Activated CD8-positive, alpha-beta T cell treated with anti-CD3 and anti-CD28 coated beads for 36 hours (primary cell): ENCODE data around the gene ABCC8. TPM values are rescaled to one million over a fixed set of nuclear protein-coding genes. Genes with fewer than 3 reads are reported as not detected.

Experiments
- ATAC-seq: fragments of 200-7000 bp; cut with Tn5 transposase; one replicate; pipeline ENCODE4 v1.10.0; 2021; ENCODE audit warnings: mild to moderate bottlenecking, moderate library complexity
- CTCF ChIA-PET: fragments of 350-600 bp; sonication (Branson Sonifier 250); formaldehyde crosslinking; loops from one replicate; lab custom pipeline; 2021; ENCODE audit warnings: antibody characterized with exemption; lab: Charles Lee
- POLR2A ChIA-PET: fragments of 350-600 bp; sonication (Branson Sonifier 250); formaldehyde crosslinking; loops from one replicate; lab custom pipeline; 2021; ENCODE audit warnings: antibody characterized with exemption; lab: Charles Lee
- DNase-seq: peaks from one replicate; pipeline ENCODE4 v3.0.0-alpha.2; 2020
- H3K27ac Mint-ChIP-seq: one replicate; pipeline ENCODE4 v1.8.0; 2021; ENCODE audit warnings: mild to moderate bottlenecking, mixed read lengths
- H3K27me3 Mint-ChIP-seq: one replicate; pipeline ENCODE4 v1.8.0; 2021; ENCODE audit warnings: mixed read lengths
- H3K36me3 Mint-ChIP-seq: one replicate; pipeline ENCODE4 v1.8.0; 2021; ENCODE audit warnings: low read depth, mixed read lengths
- H3K4me1 Mint-ChIP-seq: one replicate; pipeline ENCODE4 v1.8.0; 2021; ENCODE audit warnings: low read depth, mixed read lengths
- H3K4me3 Mint-ChIP-seq: one replicate; pipeline ENCODE4 v1.8.0; 2021; ENCODE audit warnings: mild to moderate bottlenecking, moderate library complexity, mixed read lengths
- H3K9me3 Mint-ChIP-seq: one replicate; pipeline ENCODE4 v1.8.0; 2021; ENCODE audit warnings: mixed read lengths
- CTCF ChIP-seq: fragments of 200-600 bp; IDR thresholded peaks from one replicate; pipeline ENCODE4 v1.8.0; 2022; ENCODE audit warnings: antibody characterized with exemption, mild to moderate bottlenecking
- intact Hi-C: fragments of 100-400 bp; cut with micrococcal nuclease; formaldehyde crosslinking; loops from one replicate; pipeline ENCODE4 v1.10.0; 2022
- total RNA-seq, 2 experiments: library from RNA; stranded (reverse); gene quantifications; one replicate each; pipeline ENCODE4 v1.2.3, GENCODE V29; 2021

ABCC8 gene
- total RNA-seq, 2 experiments from 2014 or later = not detected

- TF ChIP-seq CTCF = no peak
- Mint-ChIP-seq H3K9me3 (no peaks in the 10 kb centered on the region), H3K4me1 (no peaks in the 10 kb centered on the region), H3K27ac (no peak overlapping the region), H3K27me3 (peaks cover 15% of the 10 kb centered on the region), H3K36me3 (no peaks in the 10 kb centered on the region), H3K4me3 (no peak overlapping the region)
- ChIA-PET CTCF (interaction anchor here (0.5 to 1.7 kb wide), 3 partner anchors 58 to 240 kb away, joined by 3 to 4 read pairs (median 4); no protein-coding TSS in a partner anchor), POLR2A (no interaction called here)
- DNase-seq (no peak), ATAC-seq (no peak)
- intact Hi-C loops = no loop called here
Observed at GRCh38 chr11:17469998-17470397, 6.6 kb downstream of the ABCC8 start.

DNA sequence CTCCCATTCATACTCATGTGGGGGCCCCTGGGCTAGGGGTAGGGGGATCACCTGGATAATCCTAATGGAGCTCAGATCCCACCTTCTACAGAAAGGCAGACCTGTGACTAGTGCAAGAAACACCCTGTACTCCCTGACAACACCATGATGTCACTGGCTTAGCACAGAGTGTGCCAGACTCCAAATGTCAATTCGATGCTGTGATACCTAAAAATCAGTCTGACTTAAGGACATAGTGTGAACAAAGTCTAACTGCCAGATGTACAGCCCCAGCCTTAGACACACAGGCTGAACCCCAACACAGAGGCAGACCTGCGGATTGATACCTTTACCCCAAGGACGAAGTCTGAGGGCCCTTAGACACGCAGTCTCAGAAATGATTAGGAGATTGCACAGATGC, 8.5 kb downstream of the ABCC8 start:
- no peaks in the 10 kb centered on the region for H3K36me3 Mint-ChIP-seq
- ATAC-seq (no peak), DNase-seq (no peak)
- CTCF ChIA-PET = interaction anchor here (0.7 kb wide), 1 partner anchor 86 kb away, joined by 3 read pairs; no protein-coding TSS in a partner anchor
- no peak for TF ChIP-seq CTCF
- H3K4me1 Mint-ChIP-seq = no peaks in the 10 kb centered on the region
- H3K4me3 Mint-ChIP-seq = no peak overlapping the region
- POLR2A ChIA-PET = no interaction called here
- H3K9me3 Mint-ChIP-seq = no peaks in the 10 kb centered on the region
- intact Hi-C loops = no loop called here
- no peaks in the 10 kb centered on the region for H3K27me3 Mint-ChIP-seq
- H3K27ac Mint-ChIP-seq = no peak overlapping the region

GRCh38 chr11:17463546-17464174, 13.0 kb downstream of the ABCC8 start:
- CTCF ChIA-PET = interaction anchor here (0.9 to 1.3 kb wide), 2 partner anchors 75 to 81 kb away, joined by 3 to 5 read pairs; partner anchors contain the start of gene KCNJ11
- H3K27ac Mint-ChIP-seq = no peak overlapping the region

DNA sequence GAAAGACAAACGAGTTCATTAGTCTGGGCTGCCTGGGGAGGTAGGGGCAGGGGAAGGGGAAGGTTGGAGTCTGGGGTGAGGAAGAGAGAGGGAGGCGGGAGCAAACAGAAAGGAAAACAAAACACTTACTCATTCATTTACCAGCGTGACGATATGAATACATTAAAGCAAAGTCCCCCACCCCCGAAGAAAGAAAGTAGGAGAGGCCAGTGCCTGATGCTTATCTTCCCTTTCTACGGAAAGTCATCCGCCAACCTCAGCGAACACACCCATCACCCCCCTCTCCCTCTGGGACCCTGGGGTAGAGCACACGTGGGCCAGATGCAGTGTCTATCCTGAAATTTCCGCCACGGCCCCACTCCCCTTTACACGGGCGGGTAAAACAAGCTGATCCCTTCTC, 13.7 kb downstream of the ABCC8 start:
- Mint-ChIP-seq H3K27ac (no peak overlapping the region), H3K4me1 (no peaks in the 10 kb centered on the region), H3K4me3 (no peak overlapping the region), H3K27me3 (no peaks in the 10 kb centered on the region), H3K36me3 (no peaks in the 10 kb centered on the region), H3K9me3 (no peaks in the 10 kb centered on the region)
- ChIA-PET CTCF (no interaction called here), POLR2A (no interaction called here)
- intact Hi-C loops = no loop called here
- TF ChIP-seq CTCF = no peak
- no peak for ATAC-seq
- DNase-seq = no peak

More at GRCh38 chr11:17463546-17464174, 13.0 kb downstream of the ABCC8 start:
- no peak for DNase-seq
- POLR2A ChIA-PET = no interaction called here
- no peak for TF ChIP-seq CTCF
- Mint-ChIP-seq H3K27me3 (no peaks in the 10 kb centered on the region), H3K4me3 (no peak overlapping the region), H3K4me1 (no peaks in the 10 kb centered on the region), H3K9me3 (no peaks in the 10 kb centered on the region), H3K36me3 (no peaks in the 10 kb centered on the region)
- no peak for ATAC-seq
- intact Hi-C loops = no loop called here

GRCh38 chr11:17460406-17460805, 16.2 kb downstream of the ABCC8 start:
- H3K27me3 Mint-ChIP-seq = peaks cover 7% of the 10 kb centered on the region
- no peak overlapping the region for H3K4me3 Mint-ChIP-seq
- ChIA-PET POLR2A (no interaction called here), CTCF (interaction anchor here (2.0 kb wide), 1 partner anchor 12 kb away, joined by 4 read pairs; no protein-coding TSS in a partner anchor)
- no peak for DNase-seq
- H3K4me1 Mint-ChIP-seq = no peaks in the 10 kb centered on the region
- H3K9me3 Mint-ChIP-seq = no peaks in the 10 kb centered on the region
- H3K27ac Mint-ChIP-seq = no peak overlapping the region
- intact Hi-C loops = no loop called here
- no peak for TF ChIP-seq CTCF
- no peak for ATAC-seq
- no peaks in the 10 kb centered on the region for H3K36me3 Mint-ChIP-seq
